Right renal pelvis (tissue), 4 donors: ENCODE data around the gene AGT. TPM values are rescaled to one million over a fixed set of nuclear protein-coding genes. Genes with fewer than 3 reads are reported as not detected.
"Not testable (repeated sequence)": the region's sequence is repeated elsewhere in the genome, so short reads cannot be mapped to it uniquely, and the experiment has no call there.

ENCODE experiments used
- DNase-seq, 4 donors: peaks; one replicate each; pipeline ENCODE4 v3.0.0-alpha.2; 2013; ENCODE audit warnings: low read depth in 4 of 4, low spot score in 3 of 4, missing footprints in 1 of 4
- polyA plus RNA-seq, 4 donors: library from polyadenylated mRNA; unstranded; fragments of 120-200 nt; gene quantifications; one replicate each; pipeline ENCODE4 v1.2.1, GENCODE V29; 2013; ENCODE audit not compliant: insufficient read length in 4 of 4

Gene AGT
- polyA plus RNA-seq, 4 donors: 19.2 to 45.4 (median 34.0) TPM

- DNase-seq: no peak
Measured at GRCh38 chr1:230694991-230695390, 18.9 kb downstream of the AGT start.

- DNase-seq: no peak
Measured at GRCh38 chr1:230694464-230694863, 19.5 kb downstream of the AGT start.

DNA sequence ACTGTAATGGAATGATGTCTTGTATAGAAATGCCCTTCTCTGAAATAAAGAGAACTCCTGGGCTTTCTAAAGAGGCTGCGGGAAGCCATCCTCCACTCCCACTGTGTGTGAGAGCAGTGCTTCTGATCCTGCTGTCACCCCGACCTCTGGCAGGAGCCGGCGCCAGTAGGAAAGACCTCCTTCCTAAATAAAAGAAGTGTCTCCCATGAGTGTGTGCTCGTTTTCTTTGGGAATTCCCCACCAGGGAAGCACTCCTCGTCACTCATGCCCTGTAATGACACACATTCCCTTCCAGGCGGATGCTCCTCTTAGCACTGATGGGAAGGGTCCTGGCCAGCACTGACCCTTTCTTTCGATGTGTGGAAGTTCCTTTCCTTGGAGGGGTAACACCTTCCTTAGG is 20.1 kb downstream of the AGT start:
- DNase-seq: no peak

- no peak for DNase-seq
Measured at GRCh38 chr1:230693221-230693620, 20.7 kb downstream of the AGT start.

GRCh38 chr1:230691615-230692014 is 22.3 kb downstream of the AGT start:
- no peak for DNase-seq

GRCh38 chr1:230690101-230690500 is 23.8 kb downstream of the AGT start:
- DNase-seq: no peak

- no peak for DNase-seq
Measured at GRCh38 chr1:230686747-230687146, 27.2 kb downstream of the AGT start.

GRCh38 chr1:230684998-230685397 is 28.9 kb downstream of the AGT start:
- no peak for DNase-seq

GRCh38 chr1:230684146-230684545 is 29.8 kb downstream of the AGT start:
- DNase-seq: no peak

DNA sequence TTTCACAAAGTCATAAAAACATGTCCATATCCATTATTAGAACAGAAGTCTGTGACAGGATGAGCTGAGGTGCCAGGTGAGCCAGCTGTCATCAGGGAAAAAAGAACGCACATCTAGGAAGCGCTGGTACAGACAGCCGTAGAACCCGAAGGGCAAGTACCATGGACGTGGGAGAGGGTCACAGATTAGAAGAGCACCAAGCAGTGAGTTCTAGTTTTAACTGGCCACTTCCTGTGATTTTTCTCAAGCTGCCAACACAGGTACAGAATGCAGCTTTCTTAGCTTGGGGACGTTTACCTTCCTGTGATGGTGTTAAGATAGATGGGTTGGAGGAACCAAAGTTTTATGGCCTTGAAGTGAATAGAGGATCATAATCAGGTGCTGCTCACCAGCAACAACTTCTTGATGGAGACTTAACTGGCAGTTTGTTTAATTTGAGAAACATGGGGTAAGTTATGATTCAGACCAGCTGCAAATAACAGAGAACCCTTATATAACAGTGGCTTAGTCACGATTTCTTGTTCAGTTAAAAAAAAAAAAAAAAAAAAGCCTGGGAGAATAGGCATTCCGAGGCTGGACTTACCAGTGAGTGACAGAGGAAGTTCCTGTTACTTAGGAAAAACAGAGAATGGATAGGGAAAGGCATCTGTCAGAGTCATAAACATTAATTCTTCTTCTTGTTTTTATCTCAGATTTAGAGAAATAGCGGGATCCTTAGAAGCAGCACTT is 30.9 kb downstream of the AGT start:
- no peak for DNase-seq

- DNase-seq: no peak
Measured at GRCh38 chr1:230682274-230682673, 31.6 kb downstream of the AGT start.

DNA sequence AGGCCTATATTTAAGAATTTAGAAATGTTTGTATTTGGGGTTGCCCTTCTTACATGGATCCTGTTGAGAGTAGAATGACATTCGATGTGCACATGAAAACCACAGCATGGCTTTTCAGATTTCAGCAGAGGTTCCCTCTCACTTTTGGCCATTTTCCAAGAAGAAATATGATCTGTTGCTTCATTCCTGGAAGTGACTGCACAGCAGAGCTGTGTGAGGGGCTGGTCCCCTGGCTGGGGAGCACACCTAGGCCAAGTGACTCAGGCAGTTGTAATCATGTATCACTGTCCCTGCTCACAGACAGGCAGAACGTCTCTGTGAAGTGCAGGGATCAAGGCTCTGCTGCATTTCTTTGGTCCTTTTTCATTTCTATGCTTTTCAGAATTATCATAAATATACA is 32.3 kb downstream of the AGT start:
- peak in 3 of 4 donors; percentile 7 to 13 (median 10) for DNase-seq

DNA sequence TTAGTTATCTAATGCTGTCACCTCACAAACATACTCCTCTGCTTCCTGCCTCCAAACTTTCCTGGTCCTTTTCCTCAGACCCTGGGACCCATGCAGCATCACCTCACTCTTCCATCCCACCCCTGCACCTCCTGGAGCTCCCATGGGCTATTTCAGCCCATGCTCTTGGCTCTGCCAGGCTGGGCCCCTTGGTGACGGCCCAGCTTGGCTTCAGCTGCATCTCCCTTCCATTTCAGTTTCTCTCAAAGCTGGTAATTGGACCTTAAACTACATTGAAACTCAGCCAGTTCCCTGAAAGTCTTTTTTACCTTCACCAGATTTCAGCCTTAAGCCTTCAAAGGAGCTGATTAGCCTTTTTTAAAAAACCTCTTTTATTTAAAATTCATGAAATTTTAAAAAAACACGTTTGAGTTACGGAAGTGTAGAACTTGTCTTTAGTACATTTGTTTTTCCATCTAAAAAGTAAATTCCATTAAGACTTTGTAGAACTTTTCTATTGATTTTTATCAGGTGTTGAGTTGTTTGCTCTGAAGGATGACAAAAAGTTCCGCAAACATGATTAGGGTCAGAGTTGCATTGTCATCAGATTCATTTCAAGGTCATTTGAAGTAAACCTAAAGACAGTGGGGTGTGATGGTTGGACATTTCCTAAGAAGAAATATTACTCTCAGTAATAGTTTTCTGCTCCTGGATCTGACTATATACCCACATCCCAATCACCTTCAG is 33.5 kb downstream of the AGT start:
- no peak for DNase-seq

- DNase-seq: no peak
Measured at GRCh38 chr1:230679825-230680224, 34.1 kb downstream of the AGT start.

- no peak for DNase-seq
Measured at GRCh38 chr1:230679192-230679591, 34.7 kb downstream of the AGT start.

DNA sequence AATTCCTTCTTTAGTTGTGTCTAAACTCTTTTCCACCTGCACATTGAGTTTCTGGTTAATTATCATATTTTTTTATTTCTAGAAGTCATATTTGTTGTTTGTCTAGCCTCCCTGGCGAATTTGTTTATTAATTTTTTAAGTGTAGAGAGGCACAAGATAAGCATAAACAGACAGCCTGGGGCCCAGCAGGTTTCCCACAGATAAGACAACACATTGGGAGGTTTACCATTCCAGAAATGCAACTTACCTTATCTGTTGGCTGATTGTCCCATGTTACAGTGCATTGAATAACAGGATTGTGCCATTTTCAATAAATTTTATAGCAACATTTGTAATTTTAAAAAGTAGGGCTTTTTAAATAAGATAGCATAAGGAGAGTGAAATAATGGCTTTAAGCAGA is 36.7 kb downstream of the AGT start:
- no peak for DNase-seq

DNA sequence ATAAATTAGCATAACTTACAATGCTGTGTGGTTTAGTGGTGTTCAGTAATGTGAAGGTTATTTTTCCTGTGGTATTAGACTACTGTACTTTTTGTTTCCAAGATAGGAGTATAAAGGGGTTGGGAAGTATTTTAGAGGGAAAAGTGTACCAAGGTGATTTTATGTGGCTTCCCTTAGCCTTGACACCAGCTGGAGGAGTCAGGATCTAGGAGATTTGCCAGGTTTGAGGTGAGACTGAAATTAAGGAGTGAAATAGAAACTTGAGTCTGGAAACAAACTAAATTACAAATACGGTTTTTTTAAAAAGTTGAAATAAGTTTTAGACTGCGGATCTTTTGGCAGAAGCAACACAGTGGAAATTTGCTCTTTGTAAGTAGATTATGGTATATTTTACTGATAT is 39.3 kb downstream of the AGT start:
- DNase-seq: no peak

GRCh38 chr1:230669543-230669942 is 44.4 kb downstream of the AGT start:
- DNase-seq: no peak

DNA sequence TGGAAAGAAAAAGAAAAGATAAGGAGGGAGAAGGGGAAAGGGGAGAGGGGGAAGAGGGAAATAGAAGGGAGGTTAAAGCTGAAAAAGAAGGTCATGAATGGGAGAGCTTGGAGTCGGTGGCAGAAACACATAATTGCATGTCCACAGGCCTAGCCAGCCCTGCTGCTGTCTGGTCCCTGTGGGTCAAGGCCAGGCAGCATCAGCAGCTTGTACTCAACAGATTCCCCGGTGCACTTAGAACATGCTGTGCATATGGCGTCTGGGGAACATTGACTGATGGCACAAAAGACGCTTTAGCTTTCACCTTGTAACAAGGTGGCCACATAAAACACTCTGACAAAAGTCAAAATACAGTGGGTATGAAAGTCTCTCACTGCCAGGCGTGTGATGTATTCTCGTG is 45.7 kb downstream of the AGT start:
- no peak for DNase-seq

DNA sequence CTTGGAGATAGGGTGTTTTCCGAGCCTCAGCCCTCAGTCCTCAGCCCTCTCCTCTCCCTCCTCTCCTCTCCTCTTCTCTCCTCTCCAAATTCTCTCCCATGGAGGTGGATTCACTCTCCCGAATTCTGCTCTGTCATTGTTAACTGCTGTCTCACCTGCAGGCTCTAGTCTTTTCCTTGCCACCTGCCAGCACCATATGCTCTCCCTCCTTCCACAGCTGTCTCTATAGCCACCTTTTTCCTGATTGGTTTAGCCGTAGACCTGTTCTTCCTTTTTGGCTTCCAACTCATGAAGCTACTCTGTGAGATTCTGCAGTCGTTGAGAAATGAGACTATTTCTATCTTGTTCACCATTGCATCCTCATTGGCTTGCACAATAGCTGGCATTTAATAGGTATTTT is 51.9 kb downstream of the AGT start:
- DNase-seq: no peak

- no peak for DNase-seq
Measured at GRCh38 chr1:230658691-230659090, 55.2 kb downstream of the AGT start.

- DNase-seq: not testable (repeated sequence)
Measured at GRCh38 chr1:230658103-230658502, 55.8 kb downstream of the AGT start.
